ENCODE results near the gene CMTM3.
"Not testable (repeated sequence)": the region's sequence is repeated elsewhere in the genome, so short reads cannot be mapped to it uniquely, and the experiment has no call there.

The CMTM3 gene

GRCh38 chr16:66585481-66586239 is 18.8 kb upstream of the CMTM3 start:
- no peak for DNase-seq

- no peak for DNase-seq
Measured at GRCh38 chr16:66587881-66588600, 16.5 kb upstream of the CMTM3 start.

- DNase-seq = no peak
Measured at GRCh38 chr16:66588981-66589713, 15.4 kb upstream of the CMTM3 start.

GRCh38 chr16:66590322-66590721 is 14.2 kb upstream of the CMTM3 start:
- no peak for DNase-seq

- DNase-seq = no peak
Measured at GRCh38 chr16:66591018-66591417, 13.5 kb upstream of the CMTM3 start.

- no peak for DNase-seq
Measured at GRCh38 chr16:66592241-66592640, 12.3 kb upstream of the CMTM3 start.

GRCh38 chr16:66592814-66593213 is 11.7 kb upstream of the CMTM3 start:
- DNase-seq = no peak

- no peak for DNase-seq
Measured at GRCh38 chr16:66594739-66595138, 9.8 kb upstream of the CMTM3 start.

- DNase-seq = not testable (repeated sequence)
Measured at GRCh38 chr16:66596559-66596958, 7.9 kb upstream of the CMTM3 start.

- no peak for DNase-seq
Measured at GRCh38 chr16:66596986-66597848, 7.3 kb upstream of the CMTM3 start.

- no peak for DNase-seq
Measured at GRCh38 chr16:66598111-66598510, 6.4 kb upstream of the CMTM3 start.

GRCh38 chr16:66599726-66600125 is 4.8 kb upstream of the CMTM3 start:
- DNase-seq = no peak

GRCh38 chr16:66600477-66600876 is 4.0 kb upstream of the CMTM3 start:
- no peak for DNase-seq

GRCh38 chr16:66601471-66601870 is 3.0 kb upstream of the CMTM3 start:
- DNase-seq = no peak

- DNase-seq = no peak
Measured at GRCh38 chr16:66603537-66604375, 748 bp upstream of the CMTM3 start.

GRCh38 chr16:66605177-66605978 is 874 bp downstream of the CMTM3 start:
- DNase-seq = no peak

GRCh38 chr16:66605979-66606751 is 1.7 kb downstream of the CMTM3 start:
- no peak for DNase-seq

- peak; percentile 4 to 48 for DNase-seq
Measured at GRCh38 chr16:66608241-66609138, 4.0 kb downstream of the CMTM3 start.

- DNase-seq = no peak
Measured at GRCh38 chr16:66609139-66609510, 4.6 kb downstream of the CMTM3 start.

All from cerebellar nuclear complex (tissue), 1 donor.